HEK293 (cell line): ENCODE measurements around the gene TXNIP.

ENCODE experiments used
- EGR2 ChIP-seq: fragments of 450-650 bp; formaldehyde crosslinking; IDR thresholded peaks from 2 replicates; pipeline ENCODE4 v1.5.1; 2016; ENCODE audit warnings: low read depth, missing biosample characterization, missing genetic modification characterization
- GLI4 ChIP-seq: fragments of 450-650 bp; formaldehyde crosslinking; IDR thresholded peaks from 2 replicates; pipeline ENCODE4 v1.5.1; 2016; ENCODE audit warnings: missing biosample characterization, missing genetic modification characterization
- KLF10 ChIP-seq: fragments of 450-650 bp; IDR thresholded peaks from 2 replicates; pipeline ENCODE4 v1.5.1; 2018; ENCODE audit warnings: missing biosample characterization, mild to moderate bottlenecking, missing genetic modification characterization
- KLF16 ChIP-seq: fragments of 450-650 bp; formaldehyde crosslinking; IDR thresholded peaks from 2 replicates; pipeline ENCODE4 v1.5.1; 2017; ENCODE audit warnings: missing biosample characterization, missing genetic modification characterization
- KLF8 ChIP-seq: fragments of 450-650 bp; formaldehyde crosslinking; IDR thresholded peaks from 2 replicates; pipeline ENCODE4 v1.5.1; 2016; ENCODE audit warnings: missing biosample characterization, missing genetic modification characterization
- PBX3 ChIP-seq: sonication (generic); formaldehyde crosslinking; IDR thresholded peaks from 2 replicates; pipeline ENCODE4 v1.8.1; 2022; ENCODE audit warnings: mild to moderate bottlenecking, moderate library complexity, missing genetic modification reagents
- REPIN1 ChIP-seq: fragments of 450-650 bp; formaldehyde crosslinking; IDR thresholded peaks from 2 replicates; pipeline ENCODE4 v1.5.1; 2017; ENCODE audit warnings: missing biosample characterization, missing genetic modification characterization, low read depth
- TRIM28 ChIP-seq: IDR thresholded peaks from 2 replicates; pipeline ENCODE4 v1.6.1; 2011; ENCODE audit warnings: low read length, control low read depth, borderline replicate concordance
- ZBTB17 ChIP-seq: fragments of 450-650 bp; formaldehyde crosslinking; IDR thresholded peaks from 2 replicates; pipeline ENCODE4 v1.5.1; 2016; ENCODE audit warnings: missing biosample characterization, missing genetic modification characterization
- ZBTB7A ChIP-seq: fragments of 450-650 bp; formaldehyde crosslinking; IDR thresholded peaks from 2 replicates; pipeline ENCODE4 v1.5.1; 2016; ENCODE audit warnings: low read depth, missing biosample characterization, missing genetic modification characterization
- ZFHX2 ChIP-seq: fragments of 450-650 bp; formaldehyde crosslinking; conservative IDR thresholded peaks from 2 replicates; pipeline ENCODE4 v1.5.1; 2016; ENCODE audit warnings: missing biosample characterization, missing genetic modification characterization
- ZIC2 ChIP-seq: fragments of 450-650 bp; formaldehyde crosslinking; IDR thresholded peaks from 2 replicates; pipeline ENCODE4 v1.5.1; 2016; ENCODE audit warnings: missing biosample characterization, missing genetic modification characterization
- ZNF121 ChIP-seq: fragments of 450-650 bp; formaldehyde crosslinking; IDR thresholded peaks from 2 replicates; pipeline ENCODE4 v1.5.1; 2016; ENCODE audit warnings: missing biosample characterization, missing genetic modification characterization
- ZNF132 ChIP-seq: fragments of 450-650 bp; formaldehyde crosslinking; IDR thresholded peaks from 2 replicates; pipeline ENCODE4 v1.5.1; 2017; ENCODE audit warnings: missing biosample characterization, missing genetic modification characterization, borderline replicate concordance
- ZNF138 ChIP-seq: fragments of 450-650 bp; formaldehyde crosslinking; IDR thresholded peaks from 2 replicates; pipeline ENCODE4 v1.5.1; 2016; ENCODE audit warnings: missing biosample characterization, missing genetic modification characterization, borderline replicate concordance
- ZNF157 ChIP-seq: fragments of 450-650 bp; formaldehyde crosslinking; IDR thresholded peaks from 2 replicates; pipeline ENCODE4 v1.5.1; 2016; ENCODE audit warnings: missing biosample characterization, missing genetic modification characterization
- ZNF169 ChIP-seq: fragments of 450-650 bp; formaldehyde crosslinking; IDR thresholded peaks from 2 replicates; pipeline ENCODE4 v1.5.1; 2016; ENCODE audit warnings: missing biosample characterization, missing genetic modification characterization
- ZNF214 ChIP-seq: fragments of 450-650 bp; formaldehyde crosslinking; IDR thresholded peaks from 2 replicates; pipeline ENCODE4 v1.5.1; 2017; ENCODE audit warnings: missing biosample characterization, mild to moderate bottlenecking, missing genetic modification characterization, borderline replicate concordance
- ZNF248 ChIP-seq: fragments of 450-650 bp; formaldehyde crosslinking; IDR thresholded peaks from 2 replicates; pipeline ENCODE4 v1.5.1; 2017; ENCODE audit warnings: missing biosample characterization, missing genetic modification characterization
- ZNF274 ChIP-seq, 2 experiments: fragments of 200-500 bp in 1 of 2; fragments of 450-650 bp in 1 of 2; sonication (Bioruptor generic) in 1 of 2; formaldehyde crosslinking in 1 of 2; IDR thresholded peaks; 2 replicates each; pipeline versions ENCODE4 v1.5.1 to v1.6.1; 2014 to 2016; ENCODE audit warnings: borderline replicate concordance in 1 of 2, inconsistent platforms in 1 of 2, low read length in 1 of 2, missing biosample characterization in 1 of 2, missing genetic modification characterization in 1 of 2
- ZNF280C ChIP-seq: fragments of 450-650 bp; formaldehyde crosslinking; IDR thresholded peaks from 2 replicates; pipeline ENCODE4 v1.5.1; 2016; ENCODE audit warnings: missing biosample characterization, missing genetic modification characterization
- ZNF302 ChIP-seq: fragments of 450-650 bp; formaldehyde crosslinking; IDR thresholded peaks from 2 replicates; pipeline ENCODE4 v1.5.1; 2016; ENCODE audit warnings: missing biosample characterization, missing genetic modification characterization, low read depth
- ZNF324 ChIP-seq: fragments of 450-650 bp; formaldehyde crosslinking; IDR thresholded peaks from 2 replicates; pipeline ENCODE4 v1.5.1; 2016; ENCODE audit warnings: missing biosample characterization, missing genetic modification characterization
- ZNF404 ChIP-seq: fragments of 450-650 bp; formaldehyde crosslinking; IDR thresholded peaks from 2 replicates; pipeline ENCODE4 v1.5.1; 2017; ENCODE audit warnings: missing biosample characterization, missing genetic modification characterization
- ZNF521 ChIP-seq: fragments of 450-650 bp; formaldehyde crosslinking; IDR thresholded peaks from 2 replicates; pipeline ENCODE4 v1.5.1; 2017; ENCODE audit warnings: missing biosample characterization, mild to moderate bottlenecking, missing genetic modification characterization
- ZNF529 ChIP-seq: fragments of 450-650 bp; formaldehyde crosslinking; IDR thresholded peaks from 2 replicates; pipeline ENCODE4 v1.5.1; 2017; ENCODE audit warnings: missing genetic modification characterization, missing biosample characterization; ENCODE audit not compliant: insufficient replicate concordance
- ZNF544 ChIP-seq: fragments of 450-650 bp; formaldehyde crosslinking; IDR thresholded peaks from 2 replicates; pipeline ENCODE4 v1.5.0; 2017; ENCODE audit warnings: missing biosample characterization, missing genetic modification characterization
- ZNF624 ChIP-seq: fragments of 450-650 bp; formaldehyde crosslinking; IDR thresholded peaks from 2 replicates; pipeline ENCODE4 v1.5.1; 2017; ENCODE audit warnings: missing biosample characterization, missing genetic modification characterization
- ZNF626 ChIP-seq: fragments of 450-650 bp; sonication (Bioruptor Pico); formaldehyde crosslinking; IDR thresholded peaks from 2 replicates; pipeline ENCODE4 v1.5.1; 2018; ENCODE audit warnings: missing biosample characterization, missing genetic modification characterization, inconsistent platforms
- ZNF654 ChIP-seq: fragments of 450-650 bp; formaldehyde crosslinking; IDR thresholded peaks from 2 replicates; pipeline ENCODE4 v1.5.1; 2016; ENCODE audit warnings: low read depth, missing biosample characterization, missing genetic modification characterization
- ZNF677 ChIP-seq: fragments of 450-650 bp; IDR thresholded peaks from 2 replicates; pipeline ENCODE4 v1.5.0; 2018; ENCODE audit warnings: missing biosample characterization, mild to moderate bottlenecking, missing genetic modification characterization, moderate library complexity
- ZNF707 ChIP-seq: fragments of 450-650 bp; formaldehyde crosslinking; IDR thresholded peaks from 2 replicates; pipeline ENCODE4 v1.5.1; 2016; ENCODE audit warnings: missing biosample characterization, missing genetic modification characterization
- ZSCAN30 ChIP-seq: fragments of 450-650 bp; IDR thresholded peaks from 2 replicates; pipeline ENCODE4 v1.5.1; 2018; ENCODE audit warnings: missing biosample characterization, mild to moderate bottlenecking, missing genetic modification characterization, moderate library complexity
- TF ChIP-seq, protein P1 (sequence below): fragments of 450-650 bp; formaldehyde crosslinking; IDR thresholded peaks from 2 replicates; pipeline ENCODE4 v1.5.1; 2017; ENCODE audit warnings: missing biosample characterization, missing genetic modification characterization
- TF ChIP-seq, protein P2 (sequence below): fragments of 450-650 bp; formaldehyde crosslinking; IDR thresholded peaks from 2 replicates; pipeline ENCODE4 v1.5.1; 2016; ENCODE audit warnings: missing biosample characterization, missing genetic modification characterization, low read depth

The TXNIP gene

DNA sequence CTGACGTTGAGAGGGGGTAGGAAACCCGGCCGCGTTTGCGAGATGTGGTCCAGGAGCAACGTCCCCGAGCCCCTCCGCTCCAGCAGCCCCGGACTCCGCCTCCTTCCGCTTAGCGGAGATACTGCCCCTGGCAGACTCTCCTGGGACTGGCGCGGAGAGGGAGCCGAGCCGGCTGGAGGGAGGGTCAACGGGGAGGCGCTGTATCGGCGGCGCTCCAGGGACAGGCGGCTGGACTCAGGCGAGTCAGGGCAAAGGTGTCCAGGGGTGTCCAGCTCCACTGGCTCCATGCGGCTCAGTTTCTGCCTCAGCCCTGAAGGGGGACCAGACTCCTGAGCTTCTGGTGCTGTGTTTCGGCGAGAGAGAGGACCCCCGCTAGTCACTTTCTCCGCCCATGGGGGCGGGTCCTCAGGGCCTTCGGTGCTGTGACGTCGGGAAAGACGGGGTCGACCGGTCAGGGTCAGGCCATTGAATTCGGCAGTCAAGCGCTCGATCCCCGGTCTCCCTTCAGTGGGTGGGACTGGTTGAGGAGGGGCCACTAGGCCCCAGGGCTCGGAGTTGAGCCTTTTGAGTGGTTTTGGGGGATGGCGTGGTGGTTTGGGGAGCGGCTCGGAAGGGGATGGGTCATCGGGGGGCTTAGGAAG is 35.8 kb downstream of the TXNIP start (continued):
- TF ChIP-seq, protein P1, sequence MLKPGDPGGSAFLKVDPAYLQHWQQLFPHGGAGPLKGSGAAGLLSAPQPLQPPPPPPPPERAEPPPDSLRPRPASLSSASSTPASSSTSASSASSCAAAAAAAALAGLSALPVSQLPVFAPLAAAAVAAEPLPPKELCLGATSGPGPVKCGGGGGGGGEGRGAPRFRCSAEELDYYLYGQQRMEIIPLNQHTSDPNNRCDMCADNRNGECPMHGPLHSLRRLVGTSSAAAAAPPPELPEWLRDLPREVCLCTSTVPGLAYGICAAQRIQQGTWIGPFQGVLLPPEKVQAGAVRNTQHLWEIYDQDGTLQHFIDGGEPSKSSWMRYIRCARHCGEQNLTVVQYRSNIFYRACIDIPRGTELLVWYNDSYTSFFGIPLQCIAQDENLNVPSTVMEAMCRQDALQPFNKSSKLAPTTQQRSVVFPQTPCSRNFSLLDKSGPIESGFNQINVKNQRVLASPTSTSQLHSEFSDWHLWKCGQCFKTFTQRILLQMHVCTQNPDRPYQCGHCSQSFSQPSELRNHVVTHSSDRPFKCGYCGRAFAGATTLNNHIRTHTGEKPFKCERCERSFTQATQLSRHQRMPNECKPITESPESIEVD (tag by site-specific recombination) = no peak
- TF ChIP-seq ZSCAN30 (peak; percentile 25; the same call in 1 of the 2 replicates), ZNF274 (IDR thresholded peaks at IDR 0.05; ENCODE audit: low read length) (no peak), ZNF274 (tag by site-specific recombination; IDR thresholded peaks at IDR 0.05; ENCODE audit: borderline replicate concordance) (no peak), ZNF169 (tag by site-specific recombination) (no peak), ZNF132 (no peak), ZFHX2 (tag by site-specific recombination) (no peak), KLF10 (tag by site-specific recombination) (0 out of 2 replicates have a peak, but pooled peaks have one; percentile 12), ZNF214 (tag by site-specific recombination) (no peak), ZNF654 (tag by site-specific recombination) (no peak), ZNF707 (tag by site-specific recombination) (no peak), REPIN1 (tag by site-specific recombination) (no peak), ZNF157 (tag by site-specific recombination) (no peak), ZNF521 (tag by site-specific recombination) (no peak), ZNF324 (no peak), GLI4 (tag by site-specific recombination) (no peak), ZNF302 (tag by site-specific recombination) (no peak), ZNF280C (no peak), EGR2 (tag by site-specific recombination) (no peak), ZNF529 (tag by site-specific recombination) (no peak), ZNF544 (tag by site-specific recombination) (no peak), KLF16 (tag by site-specific recombination) (peak; percentile 73; the same call in 1 of the 2 replicates), ZNF677 (tag by site-specific recombination) (no peak), ZBTB17 (peak; percentile 75; the same call in 1 of the 2 replicates), ZNF404 (tag by site-specific recombination) (no peak), KLF8 (tag by site-specific recombination) (peak; percentile 19; the same call in 1 of the 2 replicates), ZIC2 (peak; percentile 68), ZBTB7A (tag by site-specific recombination) (peak; percentile 34; the same call in 1 of the 2 replicates), ZNF624 (tag by site-specific recombination) (no peak), TRIM28 (no peak), PBX3 (CRISPR knock-in tag) (no peak), ZNF248 (no peak), ZNF121 (no peak), ZNF626 (tag by site-specific recombination) (no peak), ZNF138 (tag by site-specific recombination) (no peak)
- TF ChIP-seq, protein P2, sequence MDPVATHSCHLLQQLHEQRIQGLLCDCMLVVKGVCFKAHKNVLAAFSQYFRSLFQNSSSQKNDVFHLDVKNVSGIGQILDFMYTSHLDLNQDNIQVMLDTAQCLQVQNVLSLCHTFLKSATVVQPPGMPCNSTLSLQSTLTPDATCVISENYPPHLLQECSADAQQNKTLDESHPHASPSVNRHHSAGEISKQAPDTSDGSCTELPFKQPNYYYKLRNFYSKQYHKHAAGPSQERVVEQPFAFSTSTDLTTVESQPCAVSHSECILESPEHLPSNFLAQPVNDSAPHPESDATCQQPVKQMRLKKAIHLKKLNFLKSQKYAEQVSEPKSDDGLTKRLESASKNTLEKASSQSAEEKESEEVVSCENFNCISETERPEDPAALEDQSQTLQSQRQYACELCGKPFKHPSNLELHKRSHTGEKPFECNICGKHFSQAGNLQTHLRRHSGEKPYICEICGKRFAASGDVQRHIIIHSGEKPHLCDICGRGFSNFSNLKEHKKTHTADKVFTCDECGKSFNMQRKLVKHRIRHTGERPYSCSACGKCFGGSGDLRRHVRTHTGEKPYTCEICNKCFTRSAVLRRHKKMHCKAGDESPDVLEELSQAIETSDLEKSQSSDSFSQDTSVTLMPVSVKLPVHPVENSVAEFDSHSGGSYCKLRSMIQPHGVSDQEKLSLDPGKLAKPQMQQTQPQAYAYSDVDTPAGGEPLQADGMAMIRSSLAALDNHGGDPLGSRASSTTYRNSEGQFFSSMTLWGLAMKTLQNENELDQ (tag by site-specific recombination) = no peak
